22Rv1 (cell line): ENCODE data around the gene AOPEP.

Experiments used
- ZFX ChIP-seq: fragments of 450-650 bp; IDR thresholded peaks from 2 replicates; pipeline ENCODE4 v1.6.1; 2017; ENCODE audit warnings: antibody characterized with exemption, borderline replicate concordance
- TF ChIP-seq, protein P1 (sequence below): fragments of 450-650 bp; IDR thresholded peaks from 2 replicates; pipeline ENCODE4 v1.5.1; 2017; ENCODE audit warnings: mild to moderate bottlenecking

DNA sequence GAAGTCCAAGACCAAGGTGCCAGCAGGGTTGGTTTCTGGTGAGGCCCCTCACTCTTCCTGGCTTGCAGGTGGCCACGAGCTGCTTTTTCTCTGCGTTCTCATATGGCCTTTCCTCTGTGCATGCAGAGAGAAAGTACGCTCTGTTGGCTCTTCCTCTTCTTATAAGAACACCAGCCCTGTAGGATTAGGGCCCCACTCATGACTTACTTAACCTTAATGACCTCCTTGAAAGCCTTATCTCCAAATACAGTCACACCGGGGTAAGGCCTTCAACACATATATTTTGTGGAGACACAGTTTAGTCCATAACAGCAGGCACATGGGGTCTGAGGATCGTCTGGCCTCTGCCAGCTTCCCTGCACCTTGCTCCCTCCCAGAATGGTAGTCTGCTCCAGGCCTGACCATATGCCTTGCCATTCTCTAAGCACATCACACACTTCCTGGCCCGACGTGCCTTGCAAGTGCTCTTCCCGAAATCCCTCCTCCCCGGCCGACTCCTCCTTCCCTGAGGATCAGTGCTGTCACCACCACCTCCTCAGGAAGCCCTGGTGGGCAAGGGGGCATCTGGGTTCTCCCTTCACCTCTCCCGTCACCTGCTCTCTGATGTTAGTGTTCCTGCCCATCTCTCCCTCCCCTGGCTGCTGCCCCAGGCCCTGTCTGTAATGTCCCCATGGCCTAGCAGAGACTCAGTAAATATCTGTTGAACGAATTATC is 200.7 kb downstream of the AOPEP start:
- TF ChIP-seq, protein P1, sequence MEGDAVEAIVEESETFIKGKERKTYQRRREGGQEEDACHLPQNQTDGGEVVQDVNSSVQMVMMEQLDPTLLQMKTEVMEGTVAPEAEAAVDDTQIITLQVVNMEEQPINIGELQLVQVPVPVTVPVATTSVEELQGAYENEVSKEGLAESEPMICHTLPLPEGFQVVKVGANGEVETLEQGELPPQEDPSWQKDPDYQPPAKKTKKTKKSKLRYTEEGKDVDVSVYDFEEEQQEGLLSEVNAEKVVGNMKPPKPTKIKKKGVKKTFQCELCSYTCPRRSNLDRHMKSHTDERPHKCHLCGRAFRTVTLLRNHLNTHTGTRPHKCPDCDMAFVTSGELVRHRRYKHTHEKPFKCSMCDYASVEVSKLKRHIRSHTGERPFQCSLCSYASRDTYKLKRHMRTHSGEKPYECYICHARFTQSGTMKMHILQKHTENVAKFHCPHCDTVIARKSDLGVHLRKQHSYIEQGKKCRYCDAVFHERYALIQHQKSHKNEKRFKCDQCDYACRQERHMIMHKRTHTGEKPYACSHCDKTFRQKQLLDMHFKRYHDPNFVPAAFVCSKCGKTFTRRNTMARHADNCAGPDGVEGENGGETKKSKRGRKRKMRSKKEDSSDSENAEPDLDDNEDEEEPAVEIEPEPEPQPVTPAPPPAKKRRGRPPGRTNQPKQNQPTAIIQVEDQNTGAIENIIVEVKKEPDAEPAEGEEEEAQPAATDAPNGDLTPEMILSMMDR = no peak
- no peak for TF ChIP-seq ZFX
